PC-3 (cell line): Measurements from ENCODE around the gene DNM2.

ENCODE experiments used
- EZH2 ChIP-seq: fragments of 300-600 bp; sonication (generic); IDR thresholded peaks from one replicate; pipeline ENCODE4 v1.6.1; 2017; ENCODE audit warnings: antibody characterized with exemption, mild to moderate bottlenecking, low read length; ENCODE audit not compliant: unreplicated experiment
- EZH2phosphoT487 ChIP-seq: fragments of 300-600 bp; sonication (generic); IDR thresholded peaks from 2 replicates; pipeline ENCODE4 v1.6.1; 2018; ENCODE audit warnings: mild to moderate bottlenecking, antibody characterized with exemption, low read length, borderline replicate concordance
- TF ChIP-seq, protein P1 (sequence below): fragments of 300-600 bp; sonication (generic); conservative IDR thresholded peaks from 2 replicates; pipeline ENCODE4 v1.5.1; 2017; ENCODE audit warnings: antibody characterized with exemption, low read depth, mild to moderate bottlenecking, low read length

DNA sequence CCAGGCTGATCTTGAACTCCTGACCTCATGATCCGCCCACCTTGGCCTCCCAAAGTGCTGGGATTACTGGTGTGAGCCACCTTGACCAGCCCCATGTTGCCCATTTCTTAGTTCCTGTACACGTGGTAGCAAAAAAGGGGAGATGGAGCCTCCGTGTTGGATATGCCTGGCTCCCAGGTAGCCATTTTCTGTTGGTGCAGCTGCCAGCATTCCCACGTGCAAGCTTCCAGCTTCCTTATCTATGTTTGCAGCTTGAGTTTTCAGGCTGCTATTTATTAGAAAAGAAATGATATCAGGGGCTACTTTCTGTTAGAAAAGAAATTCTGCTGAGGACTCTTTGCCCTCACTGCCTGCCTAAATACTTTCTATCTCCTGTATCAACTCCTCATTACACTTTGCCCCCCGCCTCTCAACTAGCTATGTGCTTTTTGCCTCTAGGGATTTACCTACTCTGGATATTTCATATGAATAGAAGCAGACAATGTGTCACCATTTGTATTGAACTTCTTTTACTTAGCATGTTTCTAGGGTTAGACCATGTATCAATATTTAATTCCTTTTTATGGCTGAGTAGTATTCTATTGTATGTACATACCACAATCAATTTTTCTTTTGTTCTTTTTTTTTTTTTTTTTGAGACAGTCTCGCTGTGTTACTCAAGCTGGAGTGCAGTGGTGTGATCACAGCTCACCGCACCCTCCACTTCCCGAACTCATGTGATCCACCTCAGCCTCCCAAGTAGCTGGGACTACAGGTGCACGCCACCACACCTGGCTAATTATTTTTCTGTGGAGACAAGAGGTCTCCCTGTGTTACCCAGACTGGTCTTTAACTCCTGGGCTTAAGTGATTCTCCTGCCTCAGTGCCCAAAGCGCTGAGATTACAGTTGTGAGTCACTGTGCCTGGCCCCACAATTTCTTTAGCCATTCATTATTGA, 121.5 kb downstream of the DNM2 start:
- TF ChIP-seq EZH2phosphoT487, result no peak
- TF ChIP-seq EZH2, result no peak
- TF ChIP-seq, protein P1, sequence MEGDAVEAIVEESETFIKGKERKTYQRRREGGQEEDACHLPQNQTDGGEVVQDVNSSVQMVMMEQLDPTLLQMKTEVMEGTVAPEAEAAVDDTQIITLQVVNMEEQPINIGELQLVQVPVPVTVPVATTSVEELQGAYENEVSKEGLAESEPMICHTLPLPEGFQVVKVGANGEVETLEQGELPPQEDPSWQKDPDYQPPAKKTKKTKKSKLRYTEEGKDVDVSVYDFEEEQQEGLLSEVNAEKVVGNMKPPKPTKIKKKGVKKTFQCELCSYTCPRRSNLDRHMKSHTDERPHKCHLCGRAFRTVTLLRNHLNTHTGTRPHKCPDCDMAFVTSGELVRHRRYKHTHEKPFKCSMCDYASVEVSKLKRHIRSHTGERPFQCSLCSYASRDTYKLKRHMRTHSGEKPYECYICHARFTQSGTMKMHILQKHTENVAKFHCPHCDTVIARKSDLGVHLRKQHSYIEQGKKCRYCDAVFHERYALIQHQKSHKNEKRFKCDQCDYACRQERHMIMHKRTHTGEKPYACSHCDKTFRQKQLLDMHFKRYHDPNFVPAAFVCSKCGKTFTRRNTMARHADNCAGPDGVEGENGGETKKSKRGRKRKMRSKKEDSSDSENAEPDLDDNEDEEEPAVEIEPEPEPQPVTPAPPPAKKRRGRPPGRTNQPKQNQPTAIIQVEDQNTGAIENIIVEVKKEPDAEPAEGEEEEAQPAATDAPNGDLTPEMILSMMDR, result no peak
